Measurements from ENCODE around the gene KCNQ1. TPM values are rescaled to one million over a fixed set of nuclear protein-coding genes. Genes with fewer than 3 reads are reported as not detected.

Gene KCNQ1
- total and polyA plus RNA-seq, 9 of the 15 experiments (the other 6 are each of a cell fraction or from before 2014, with no cell fraction given), result 0.44 TPM; not detected in 8

DNA sequence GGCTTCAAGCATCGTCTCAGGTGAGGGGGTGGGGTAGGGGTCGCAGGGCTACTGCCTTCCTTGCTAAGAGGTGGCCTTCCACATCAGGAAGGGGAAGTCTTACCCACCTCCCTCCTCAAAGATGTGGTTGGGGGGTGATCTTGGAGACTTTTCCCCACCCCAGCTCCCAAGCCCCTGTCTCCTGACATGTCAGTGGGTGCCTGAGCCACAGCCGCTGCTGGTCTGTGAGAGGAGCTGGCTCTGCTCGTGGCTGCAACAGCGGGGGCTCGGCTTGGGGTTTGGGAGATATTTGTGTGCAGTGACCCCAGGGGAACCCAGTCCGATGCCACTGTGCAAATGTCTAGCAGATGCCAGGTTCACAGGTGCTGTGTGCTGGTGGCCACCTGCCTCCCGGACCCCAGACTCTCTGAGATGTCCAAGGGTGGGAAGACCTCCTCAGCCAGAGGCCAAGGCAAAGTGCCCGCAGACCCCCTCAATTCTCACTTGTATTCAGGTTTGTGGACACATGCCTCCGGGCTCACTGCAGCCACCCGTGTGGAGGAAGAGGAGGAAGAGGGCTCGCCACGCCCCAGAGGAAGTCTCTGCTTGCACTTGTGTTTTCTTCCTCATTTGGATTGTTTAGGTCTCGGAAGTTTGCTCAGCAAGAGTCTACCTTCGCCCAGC is 1.9 kb downstream of the KCNQ1 start:
- BruUV-seq (replicated peaks), result no TSS peak
- Histone ChIP-seq H3K36me3 (ENCODE audit: control insufficient read depth, insufficient read depth, low read length) (no peaks in the 10 kb centered on the region), H3K4me3 (no peak overlapping the region), H3K79me2 (ENCODE audit: control insufficient read depth, insufficient read depth, low read length) (no peaks in the 10 kb centered on the region), H3K9me1 (ENCODE audit: control insufficient read depth, insufficient read depth, low read length) (no peaks in the 10 kb centered on the region), H2AFZ (ENCODE audit: low read depth, low read length) (no peak overlapping the region), H3K4me1 (replicated peaks in 1 of 2; ENCODE audit: control insufficient read depth in 2 of 2, insufficient read depth in 2 of 2, low read length in 2 of 2) (peaks cover 0 to 29% of the 10 kb centered on the region in 2 experiments; a peak in 2 of 5 replicates), H3K27ac (ENCODE audit: extremely low read depth, low read depth, low read length) (no peak overlapping the region), H3K9ac (ENCODE audit: insufficient read depth in 1 of 2, low read depth in 2 of 2, low read length in 2 of 2) (no peak overlapping the region), H4K20me1 (replicated peaks; ENCODE audit: control insufficient read depth, insufficient read depth, low read length) (peaks cover 12% of the 10 kb centered on the region), H3K27me3 (ENCODE audit: control insufficient read depth in 2 of 2, insufficient read depth in 2 of 2, low read length in 2 of 2) (peaks cover 3 to 59% of the 10 kb centered on the region in 2 experiments; a peak in 3 of 5 replicates), H3K4me2 (ENCODE audit: insufficient read depth, low read length) (no peak overlapping the region), H3K9me3 (replicated peaks; ENCODE audit: control insufficient read depth, insufficient read depth, low read depth, low read length) (no peaks in the 10 kb centered on the region)
- in situ Hi-C loops (cut with MboI), result no loop called here
- intact Hi-C loops (cut with micrococcal nuclease), result no loop called here
- POLR2A ChIA-PET, result no interaction called here
- no peak for ATAC-seq
- WGBS (ENCODE audit: insufficient coverage, low coverage, missing lambda C conversion rate), result 2% methylated on average over 12 of the region's 15 CpGs
- CTCF ChIA-PET (ENCODE audit: low intra/inter-chr PET ratio), result no interaction called here
- FAIRE-seq, result no peak
- no peak for DNase-seq (ENCODE audit: extremely low read depth in 1 of 4, low spot score in 3 of 4)
- TF ChIP-seq SMAD4 (CRISPR knock-in tag; conservative IDR thresholded peaks at IDR 0.05) (no peak), BCL6 (CRISPR knock-in tag; IDR thresholded peaks at IDR 0.05) (no peak), ATF4 (CRISPR knock-in tag; IDR thresholded peaks at IDR 0.05) (no peak), ZNF3 (CRISPR knock-in tag; IDR thresholded peaks at IDR 0.05) (no peak), RAD51 (IDR thresholded peaks at IDR 0.05; ENCODE audit: borderline replicate concordance, low read depth) (no peak), ETS2 (tag; IDR thresholded peaks at IDR 0.05; ENCODE audit: borderline replicate concordance, poor library complexity, severe bottlenecking) (no peak), ZNF316 (IDR thresholded peaks at IDR 0.05) (no peak), DPF2 (IDR thresholded peaks at IDR 0.05) (no peak), HBP1 (CRISPR knock-in tag; IDR thresholded peaks at IDR 0.05) (no peak), L3MBTL2 (IDR thresholded peaks at IDR 0.05) (no peak), CBX1 (IDR thresholded peaks at IDR 0.05; ENCODE audit: low read depth) (no peak), CCAR2 (IDR thresholded peaks at IDR 0.05; ENCODE audit: low read depth, low read length) (no peak), NKRF (IDR thresholded peaks at IDR 0.05; ENCODE audit: borderline replicate concordance) (no peak)
- TF ChIP-seq, protein P1, sequence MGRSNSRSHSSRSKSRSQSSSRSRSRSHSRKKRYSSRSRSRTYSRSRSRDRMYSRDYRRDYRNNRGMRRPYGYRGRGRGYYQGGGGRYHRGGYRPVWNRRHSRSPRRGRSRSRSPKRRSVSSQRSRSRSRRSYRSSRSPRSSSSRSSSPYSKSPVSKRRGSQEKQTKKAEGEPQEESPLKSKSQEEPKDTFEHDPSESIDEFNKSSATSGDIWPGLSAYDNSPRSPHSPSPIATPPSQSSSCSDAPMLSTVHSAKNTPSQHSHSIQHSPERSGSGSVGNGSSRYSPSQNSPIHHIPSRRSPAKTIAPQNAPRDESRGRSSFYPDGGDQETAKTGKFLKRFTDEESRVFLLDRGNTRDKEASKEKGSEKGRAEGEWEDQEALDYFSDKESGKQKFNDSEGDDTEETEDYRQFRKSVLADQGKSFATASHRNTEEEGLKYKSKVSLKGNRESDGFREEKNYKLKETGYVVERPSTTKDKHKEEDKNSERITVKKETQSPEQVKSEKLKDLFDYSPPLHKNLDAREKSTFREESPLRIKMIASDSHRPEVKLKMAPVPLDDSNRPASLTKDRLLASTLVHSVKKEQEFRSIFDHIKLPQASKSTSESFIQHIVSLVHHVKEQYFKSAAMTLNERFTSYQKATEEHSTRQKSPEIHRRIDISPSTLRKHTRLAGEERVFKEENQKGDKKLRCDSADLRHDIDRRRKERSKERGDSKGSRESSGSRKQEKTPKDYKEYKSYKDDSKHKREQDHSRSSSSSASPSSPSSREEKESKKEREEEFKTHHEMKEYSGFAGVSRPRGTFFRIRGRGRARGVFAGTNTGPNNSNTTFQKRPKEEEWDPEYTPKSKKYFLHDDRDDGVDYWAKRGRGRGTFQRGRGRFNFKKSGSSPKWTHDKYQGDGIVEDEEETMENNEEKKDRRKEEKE (IDR thresholded peaks at IDR 0.05; ENCODE audit: borderline replicate concordance in 1 of 2, control insufficient read depth in 1 of 2, low read depth in 2 of 2, low read length in 1 of 2), result no peak
